ENCODE measurements around the gene CDC42BPB. TPM values are rescaled to one million over a fixed set of nuclear protein-coding genes. Genes with fewer than 3 reads are reported as not detected.

CDC42BPB gene
- total RNA-seq, 1 donor from 2014 or later = 116 TPM

DNA sequence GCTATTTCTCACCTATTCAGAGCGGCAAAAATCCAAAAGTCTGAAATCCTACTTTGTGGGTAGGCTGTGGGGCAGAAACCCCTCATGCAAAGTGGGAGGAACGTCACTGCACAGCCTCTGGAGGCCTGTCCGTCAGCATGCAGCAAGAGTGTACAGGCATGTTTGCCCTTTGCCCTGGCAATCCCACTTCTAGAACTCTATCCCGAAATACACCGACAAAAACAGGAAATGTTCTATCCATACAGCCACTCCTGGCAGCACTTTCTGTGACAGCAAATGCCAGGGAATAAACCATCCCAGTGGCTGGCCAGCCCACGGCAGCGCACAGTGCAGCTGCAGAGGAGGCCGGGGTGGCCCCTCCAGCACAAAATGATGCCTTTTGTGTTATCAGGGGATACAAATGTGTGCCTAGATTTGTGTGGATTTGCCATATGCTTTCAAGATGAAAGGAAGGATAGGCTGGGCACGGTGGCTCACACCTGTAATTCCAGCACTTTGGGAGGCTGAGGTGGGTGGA is 95.2 kb downstream of the CDC42BPB start:
- no peaks in the 10 kb centered on the region for H3K4me1 Mint-ChIP-seq (ENCODE audit: low read depth, unreplicated experiment)
- H3K4me3 ChIP-seq (ENCODE audit: insufficient read depth, low read depth, low read length) = no peak overlapping the region
- H3K27me3 Mint-ChIP-seq (ENCODE audit: low read depth, unreplicated experiment) = no peaks in the 10 kb centered on the region
- peaks cover 64% of the 10 kb centered on the region for H3K36me3 ChIP-seq (ENCODE audit: insufficient read depth, low read length)
- H3K4me3 Mint-ChIP-seq (ENCODE audit: unreplicated experiment) = no peak overlapping the region
- TF ChIP-seq, protein P1, sequence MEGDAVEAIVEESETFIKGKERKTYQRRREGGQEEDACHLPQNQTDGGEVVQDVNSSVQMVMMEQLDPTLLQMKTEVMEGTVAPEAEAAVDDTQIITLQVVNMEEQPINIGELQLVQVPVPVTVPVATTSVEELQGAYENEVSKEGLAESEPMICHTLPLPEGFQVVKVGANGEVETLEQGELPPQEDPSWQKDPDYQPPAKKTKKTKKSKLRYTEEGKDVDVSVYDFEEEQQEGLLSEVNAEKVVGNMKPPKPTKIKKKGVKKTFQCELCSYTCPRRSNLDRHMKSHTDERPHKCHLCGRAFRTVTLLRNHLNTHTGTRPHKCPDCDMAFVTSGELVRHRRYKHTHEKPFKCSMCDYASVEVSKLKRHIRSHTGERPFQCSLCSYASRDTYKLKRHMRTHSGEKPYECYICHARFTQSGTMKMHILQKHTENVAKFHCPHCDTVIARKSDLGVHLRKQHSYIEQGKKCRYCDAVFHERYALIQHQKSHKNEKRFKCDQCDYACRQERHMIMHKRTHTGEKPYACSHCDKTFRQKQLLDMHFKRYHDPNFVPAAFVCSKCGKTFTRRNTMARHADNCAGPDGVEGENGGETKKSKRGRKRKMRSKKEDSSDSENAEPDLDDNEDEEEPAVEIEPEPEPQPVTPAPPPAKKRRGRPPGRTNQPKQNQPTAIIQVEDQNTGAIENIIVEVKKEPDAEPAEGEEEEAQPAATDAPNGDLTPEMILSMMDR (IDR thresholded peaks at IDR 0.05; ENCODE audit: insufficient read depth, low read depth, low read length) = no peak
- TF ChIP-seq EZH2 (IDR thresholded peaks at IDR 0.05; ENCODE audit: insufficient read depth, low read length) = no peak
- FAIRE-seq (no peak), DNase-seq (ENCODE audit: low read depth) (no peak)
- no peak overlapping the region for H3K27ac ChIP-seq (ENCODE audit: low read depth, low read length)
- H3K9me3 ChIP-seq (ENCODE audit: insufficient read depth, low read depth, low read length) = no peaks in the 10 kb centered on the region
- no peak overlapping the region for H3K9ac ChIP-seq (ENCODE audit: low read length)
- no peaks in the 10 kb centered on the region for H3K4me1 ChIP-seq (ENCODE audit: insufficient read depth, low read length)
- H3K79me2 ChIP-seq (ENCODE audit: insufficient read depth, low read length) = no peaks in the 10 kb centered on the region
- no peak overlapping the region for H3K27ac Mint-ChIP-seq (ENCODE audit: unreplicated experiment)
- peaks cover 22% of the 10 kb centered on the region for H4K20me1 ChIP-seq (ENCODE audit: insufficient read depth, low read length)
- no peak overlapping the region for H2AFZ ChIP-seq (ENCODE audit: low read depth, low read length)
- peaks cover 18% of the 10 kb centered on the region for H3K36me3 Mint-ChIP-seq (ENCODE audit: low read depth, unreplicated experiment)
- no peaks in the 10 kb centered on the region for H3K27me3 ChIP-seq (ENCODE audit: insufficient read depth, low read length)
- H3K9me3 Mint-ChIP-seq (ENCODE audit: unreplicated experiment) = no peaks in the 10 kb centered on the region
- no peak overlapping the region for H3K4me2 ChIP-seq (ENCODE audit: low read length)

DNA sequence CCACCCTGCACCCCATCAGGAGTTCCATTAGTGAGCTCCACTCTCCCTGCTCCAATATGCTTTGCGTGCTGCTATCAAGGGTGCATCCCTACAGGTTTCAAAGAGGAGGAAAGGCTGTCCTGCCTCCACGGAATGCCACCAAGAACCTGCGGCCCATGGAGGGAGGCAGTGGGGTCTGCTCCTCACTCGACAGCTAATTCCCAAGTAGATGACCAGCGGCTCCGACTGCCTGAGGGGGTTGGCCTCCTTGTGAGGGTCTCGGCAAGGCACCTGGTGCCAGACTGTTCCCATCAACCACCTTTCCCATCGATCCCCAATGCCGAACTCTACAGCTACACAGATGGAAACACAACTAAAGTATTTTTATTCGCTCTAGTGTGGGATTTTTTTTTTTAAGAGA is 98.9 kb downstream of the CDC42BPB start:
- H3K9me3 ChIP-seq (ENCODE audit: insufficient read depth, low read depth, low read length) = no peaks in the 10 kb centered on the region
- no peaks in the 10 kb centered on the region for H3K9me3 Mint-ChIP-seq (ENCODE audit: unreplicated experiment)
- TF ChIP-seq, protein P1 (IDR thresholded peaks at IDR 0.05; ENCODE audit: insufficient read depth, low read depth, low read length) = no peak
- no peaks in the 10 kb centered on the region for H3K4me1 ChIP-seq (ENCODE audit: insufficient read depth, low read length)
- no peaks in the 10 kb centered on the region for H3K79me2 ChIP-seq (ENCODE audit: insufficient read depth, low read length)
- peaks cover 59% of the 10 kb centered on the region for H3K36me3 ChIP-seq (ENCODE audit: insufficient read depth, low read length)
- H3K27ac Mint-ChIP-seq (ENCODE audit: unreplicated experiment) = no peak overlapping the region
- H3K27ac ChIP-seq (ENCODE audit: low read depth, low read length) = no peak overlapping the region
- H3K4me3 ChIP-seq (ENCODE audit: insufficient read depth, low read depth, low read length) = no peak overlapping the region
- peaks cover 19% of the 10 kb centered on the region for H3K36me3 Mint-ChIP-seq (ENCODE audit: low read depth, unreplicated experiment)
- H2AFZ ChIP-seq (ENCODE audit: low read depth, low read length) = no peak overlapping the region
- DNase-seq (ENCODE audit: low read depth) (no peak), FAIRE-seq (no peak)
- H3K27me3 ChIP-seq (ENCODE audit: insufficient read depth, low read length) = no peaks in the 10 kb centered on the region
- no peaks in the 10 kb centered on the region for H3K4me1 Mint-ChIP-seq (ENCODE audit: low read depth, unreplicated experiment)
- H3K4me2 ChIP-seq (ENCODE audit: low read length) = no peak overlapping the region
- H3K27me3 Mint-ChIP-seq (ENCODE audit: low read depth, unreplicated experiment) = no peaks in the 10 kb centered on the region
- H4K20me1 ChIP-seq (ENCODE audit: insufficient read depth, low read length) = peaks cover 37% of the 10 kb centered on the region
- H3K4me3 Mint-ChIP-seq (ENCODE audit: unreplicated experiment) = no peak overlapping the region
- no peak overlapping the region for H3K9ac ChIP-seq (ENCODE audit: low read length)

DNA sequence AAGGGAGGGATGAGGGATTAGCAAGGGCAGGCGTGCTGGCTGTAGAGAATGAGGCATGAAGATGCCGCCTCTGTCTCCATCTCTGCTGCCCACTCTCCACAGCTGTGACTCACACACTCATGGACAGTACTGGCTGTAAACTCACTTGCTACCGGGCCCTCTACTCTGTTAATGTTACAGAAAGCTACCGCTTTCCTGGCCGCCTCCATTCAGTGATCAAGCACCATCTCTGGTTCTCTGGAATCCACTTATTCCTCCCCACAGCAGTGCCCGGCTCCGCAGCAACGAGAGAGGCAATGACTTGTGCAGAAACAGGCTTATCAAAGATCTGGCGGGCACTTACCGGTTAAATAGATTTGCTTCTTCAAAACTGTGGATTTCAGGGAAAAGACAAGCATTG is 100.1 kb downstream of the CDC42BPB start:
- Histone ChIP-seq H3K79me2 (ENCODE audit: insufficient read depth, low read length) (no peaks in the 10 kb centered on the region), H3K9ac (ENCODE audit: low read length) (no peak overlapping the region), H3K4me2 (ENCODE audit: low read length) (no peak overlapping the region), H4K20me1 (ENCODE audit: insufficient read depth, low read length) (peaks cover 49% of the 10 kb centered on the region), H3K27ac (ENCODE audit: low read depth, low read length) (no peak overlapping the region), H3K9me3 (ENCODE audit: insufficient read depth, low read depth, low read length) (no peaks in the 10 kb centered on the region), H3K36me3 (ENCODE audit: insufficient read depth, low read length) (peaks cover 64% of the 10 kb centered on the region), H2AFZ (ENCODE audit: low read depth, low read length) (no peak overlapping the region), H3K4me3 (ENCODE audit: insufficient read depth, low read depth, low read length) (no peak overlapping the region), H3K27me3 (ENCODE audit: insufficient read depth, low read length) (no peaks in the 10 kb centered on the region), H3K4me1 (ENCODE audit: insufficient read depth, low read length) (peaks cover 5% of the 10 kb centered on the region)
- TF ChIP-seq, protein P1 (IDR thresholded peaks at IDR 0.05; ENCODE audit: insufficient read depth, low read depth, low read length) = no peak
- TF ChIP-seq EZH2 (IDR thresholded peaks at IDR 0.05; ENCODE audit: insufficient read depth, low read length) = no peak
- no peaks in the 10 kb centered on the region for H3K4me1 Mint-ChIP-seq (ENCODE audit: low read depth, unreplicated experiment)
- DNase-seq (ENCODE audit: low read depth) = peak; percentile 51
- H3K9me3 Mint-ChIP-seq (ENCODE audit: unreplicated experiment) = no peaks in the 10 kb centered on the region
- no peak overlapping the region for H3K27ac Mint-ChIP-seq (ENCODE audit: unreplicated experiment)
- no peak for FAIRE-seq
- H3K27me3 Mint-ChIP-seq (ENCODE audit: low read depth, unreplicated experiment) = no peaks in the 10 kb centered on the region
- peaks cover 21% of the 10 kb centered on the region for H3K36me3 Mint-ChIP-seq (ENCODE audit: low read depth, unreplicated experiment)
- H3K4me3 Mint-ChIP-seq (ENCODE audit: unreplicated experiment) = no peak overlapping the region
